K562 (cell line): Measurements from ENCODE around the gene ATG12. TPM values are rescaled to one million over a fixed set of nuclear protein-coding genes. Genes with fewer than 3 reads are reported as not detected.

ENCODE experiments used
- ATAC-seq: fragments of 200-7000 bp; cut with Tn5 transposase; 3 replicates; pipeline ENCODE4 v1.9.1; 2020; ENCODE audit warnings: moderate library complexity
- BruUV-seq: library from RNA; stranded (reverse); fragments of 400-500 nt; replicated peaks from 2 replicates; lab custom pipeline; 2021; lab: Mats Ljungman, UMichigan
- CTCF ChIA-PET: fragments of 300-600 bp; formaldehyde crosslinking; extraction: SDS; loops from one replicate; lab custom pipeline; 2021; ENCODE audit warnings: low intra/inter-chr PET ratio; lab: Yijun Ruan, JAX
- POLR2A ChIA-PET: fragments of 300-600, 350-650 bp; sonication (Branson Sonifier 250); formaldehyde crosslinking; extraction: SDS; loops from one replicate; lab custom pipeline; 2021; ENCODE audit warnings: antibody characterized with exemption, inconsistent platforms; lab: Yijun Ruan, JAX
- DNase-seq, 4 experiments: peaks; one replicate each; pipeline versions ENCODE4 v3.0.0 to v3.0.0-alpha.2; 2011 to 2018; ENCODE audit warnings: low spot score in 3 of 4, mixed read lengths in 3 of 4; ENCODE audit errors: extremely low read depth in 1 of 4
- FAIRE-seq: peaks from 2 replicates; lab custom pipeline; 2011; peaks lifted over from hg19 to GRCh38; lab: Jason Lieb, UNC
- H2AFZ ChIP-seq: 2 replicates; pipeline ENCODE4 v1.6.0; 2011; ENCODE audit warnings: low read depth, low read length, control low read depth, inconsistent platforms
- H3K27ac ChIP-seq: fragments of 200-600 bp; 3 replicates; pipeline ENCODE4 v1.8.0; 2011; ENCODE audit warnings: low read depth, mild to moderate bottlenecking, control low read depth, inconsistent platforms, low read length, moderate library complexity, mixed read lengths; ENCODE audit errors: extremely low read depth
- H3K27me3 ChIP-seq, 2 experiments: fragments of 300-600 bp in 1 of 2; 2 replicates in 1 of 2; 3 replicates in 1 of 2; pipeline versions ENCODE4 v1.6.0 to v1.8.0; 2011; ENCODE audit warnings: inconsistent platforms in 2 of 2, low read length in 2 of 2, mild to moderate bottlenecking in 1 of 2, mixed read lengths in 1 of 2, moderate library complexity in 1 of 2; ENCODE audit not compliant: control insufficient read depth in 2 of 2, insufficient read depth in 2 of 2
- H3K36me3 ChIP-seq: fragments of 300-600 bp; 3 replicates; pipeline ENCODE4 v1.8.0; 2011; ENCODE audit warnings: mild to moderate bottlenecking, low read length, inconsistent platforms; ENCODE audit not compliant: control insufficient read depth, insufficient read depth
- H3K4me1 ChIP-seq, 2 experiments: fragments of 200-600 bp in 1 of 2; replicated peaks in 1 of 2; 2 replicates in 1 of 2; 3 replicates in 1 of 2; pipeline versions ENCODE4 v1.5.1 to v1.8.0; 2011; ENCODE audit warnings: inconsistent platforms in 2 of 2, low read length in 2 of 2, mild to moderate bottlenecking in 1 of 2, mixed read lengths in 1 of 2, moderate library complexity in 1 of 2; ENCODE audit not compliant: control insufficient read depth in 2 of 2, insufficient read depth in 2 of 2
- H3K4me2 ChIP-seq: 2 replicates; pipeline ENCODE4 v1.6.1; 2011; ENCODE audit warnings: low read length, control low read depth, inconsistent platforms, mixed read lengths; ENCODE audit not compliant: insufficient read depth
- H3K4me3 ChIP-seq: fragments of 200-600 bp; sonication (generic), shearing (Covaris generic); 2 replicates; pipeline ENCODE4 v1.5.1; 2016; ENCODE audit warnings: control low read depth, inconsistent platforms
- H3K79me2 ChIP-seq: fragments of 200-600 bp; 3 replicates; pipeline ENCODE4 v1.8.0; 2011; ENCODE audit warnings: low read length, inconsistent platforms; ENCODE audit not compliant: control insufficient read depth, insufficient read depth
- H3K9ac ChIP-seq, 2 experiments: 2 replicates each; pipeline versions ENCODE4 v1.6.0 to v1.6.1; 2011; ENCODE audit warnings: low read depth in 2 of 2, low read length in 2 of 2, control low read depth in 1 of 2, inconsistent platforms in 1 of 2, mild to moderate bottlenecking in 1 of 2, mixed read lengths in 1 of 2; ENCODE audit not compliant: insufficient read depth in 1 of 2
- H3K9me1 ChIP-seq: one replicate; pipeline ENCODE4 v1.6.0; 2011; ENCODE audit warnings: inconsistent platforms, mild to moderate bottlenecking, low read length, moderate library complexity; ENCODE audit not compliant: control insufficient read depth, insufficient read depth
- H3K9me3 ChIP-seq: replicated peaks from 2 replicates; pipeline ENCODE4 v1.5.1; 2011; ENCODE audit warnings: low read depth, low read length, inconsistent platforms; ENCODE audit not compliant: control insufficient read depth, insufficient read depth
- H4K20me1 ChIP-seq: replicated peaks from 2 replicates; pipeline ENCODE4 v1.6.1; 2011; ENCODE audit warnings: low read length, inconsistent platforms, mixed read lengths; ENCODE audit not compliant: control insufficient read depth, insufficient read depth
- CEBPB ChIP-seq: fragments of 450-650 bp; IDR thresholded peaks from 2 replicates; pipeline ENCODE4 v1.6.1; 2016; ENCODE audit warnings: missing genetic modification characterization, missing compliant biosample characterization
- HNRNPUL1 ChIP-seq: fragments of 200-400 bp; formaldehyde crosslinking; IDR thresholded peaks from 2 replicates; pipeline ENCODE4 v1.6.1; 2017; ENCODE audit warnings: low read length
- MAZ ChIP-seq, 2 experiments: fragments of 450-650 bp in 1 of 2; sonication (generic) in 1 of 2; formaldehyde crosslinking; IDR thresholded peaks in 1 of 2; conservative IDR thresholded peaks in 1 of 2; 2 replicates each; pipeline versions ENCODE4 v1.4.0 to v1.5.0; 2020; ENCODE audit warnings: mild to moderate bottlenecking in 1 of 2, missing genetic modification reagents in 1 of 2
- POLR3A ChIP-seq: IDR thresholded peaks from 2 replicates; pipeline ENCODE4 v1.6.1; 2011; ENCODE audit warnings: borderline replicate concordance, mild to moderate bottlenecking, moderate library complexity; ENCODE audit not compliant: insufficient read length, insufficient read depth; ENCODE audit errors: extremely low read depth
- PRPF4 ChIP-seq: fragments of 200-400 bp; formaldehyde crosslinking; IDR thresholded peaks from one replicate; pipeline ENCODE4 v1.6.1; 2017; ENCODE audit warnings: low read length, low read depth, mild to moderate bottlenecking; ENCODE audit not compliant: insufficient read depth, poor library complexity, severe bottlenecking
- SRSF1 ChIP-seq: fragments of 200-400 bp; formaldehyde crosslinking; IDR thresholded peaks from 2 replicates; pipeline ENCODE4 v1.6.1; 2017; ENCODE audit warnings: mild to moderate bottlenecking, low read depth, low read length, moderate library complexity
- TCF3 ChIP-seq: sonication (generic); formaldehyde crosslinking; IDR thresholded peaks from 2 replicates; pipeline ENCODE4 v1.4.0; 2020; ENCODE audit warnings: mild to moderate bottlenecking, missing genetic modification reagents
- ZFX ChIP-seq: sonication (generic); formaldehyde crosslinking; IDR thresholded peaks from 2 replicates; pipeline ENCODE4 v1.8.0; 2022; ENCODE audit warnings: mild to moderate bottlenecking, missing genetic modification reagents, moderate library complexity
- WGBS: fragments of 100-300 bp; shearing (Covaris generic); methylation state at CpG from one replicate; pipeline ENCODE4 v1.1.6; 2016; ENCODE audit warnings: low coverage, mixed read lengths; ENCODE audit not compliant: insufficient coverage; ENCODE audit errors: missing lambda C conversion rate; 5-methylcytosine and 5-hydroxymethylcytosine counted together
- in situ Hi-C: fragments of 300-500 bp; cut with MboI; formaldehyde crosslinking; loops from 4 replicates; pipeline ENCODE4 v1.15.0; 2018; ENCODE audit warnings: inconsistent platforms, mixed read lengths
- intact Hi-C: fragments of 100-400 bp; cut with micrococcal nuclease; formaldehyde crosslinking; loops from 2 replicates; pipeline ENCODE4 v1.14.2; 2022
- polyA plus RNA-seq, 8 experiments: library from polyadenylated mRNA; depleted of rRNA in 4 of 8; stranded (reverse) in 5 of 8; unstranded in 3 of 8; fragments of >200 nt; fragmentation: Nextera tagmentation in 2 of 8; fragmentation: Illumina TruSeq in 1 of 8; extraction: Ambion mirVana in 2 of 8; extraction: Trizol in 1 of 8; gene quantifications; 2 replicates each; pipeline versions ENCODE4 v1.2.1 to v1.2.3, GENCODE V29; 2011 to 2014; ENCODE audit warnings: inconsistent platforms in 1 of 8, missing spikeins in 1 of 8
- total RNA-seq, 7 experiments: library from RNA; depleted of rRNA in 6 of 7; stranded (reverse); fragments of >200 nt in 6 of 7; fragmentation: Illumina TruSeq in 2 of 7; extraction: Trizol in 2 of 7; gene quantifications; 2 replicates each; pipeline versions ENCODE4 v1.2.1 to v1.2.3, GENCODE V29; 2011 to 2021; ENCODE audit warnings: low replicate concordance in 1 of 7
- TF ChIP-seq, protein P1 (sequence below): sonication (generic); formaldehyde crosslinking; IDR thresholded peaks from 2 replicates; pipeline ENCODE4 v1.8.0; 2022; ENCODE audit warnings: missing genetic modification reagents, mild to moderate bottlenecking, borderline replicate concordance
- TF ChIP-seq, protein P2 (sequence below): sonication (generic); formaldehyde crosslinking; IDR thresholded peaks from 2 replicates; pipeline ENCODE4 v1.8.0; 2022; ENCODE audit warnings: mild to moderate bottlenecking, missing genetic modification reagents

Gene ATG12
- total and polyA plus RNA-seq, 9 of the 15 experiments (the other 6 are each of a cell fraction or from before 2014, with no cell fraction given) = 21.6 to 132 (median 61.3) TPM

DNA sequence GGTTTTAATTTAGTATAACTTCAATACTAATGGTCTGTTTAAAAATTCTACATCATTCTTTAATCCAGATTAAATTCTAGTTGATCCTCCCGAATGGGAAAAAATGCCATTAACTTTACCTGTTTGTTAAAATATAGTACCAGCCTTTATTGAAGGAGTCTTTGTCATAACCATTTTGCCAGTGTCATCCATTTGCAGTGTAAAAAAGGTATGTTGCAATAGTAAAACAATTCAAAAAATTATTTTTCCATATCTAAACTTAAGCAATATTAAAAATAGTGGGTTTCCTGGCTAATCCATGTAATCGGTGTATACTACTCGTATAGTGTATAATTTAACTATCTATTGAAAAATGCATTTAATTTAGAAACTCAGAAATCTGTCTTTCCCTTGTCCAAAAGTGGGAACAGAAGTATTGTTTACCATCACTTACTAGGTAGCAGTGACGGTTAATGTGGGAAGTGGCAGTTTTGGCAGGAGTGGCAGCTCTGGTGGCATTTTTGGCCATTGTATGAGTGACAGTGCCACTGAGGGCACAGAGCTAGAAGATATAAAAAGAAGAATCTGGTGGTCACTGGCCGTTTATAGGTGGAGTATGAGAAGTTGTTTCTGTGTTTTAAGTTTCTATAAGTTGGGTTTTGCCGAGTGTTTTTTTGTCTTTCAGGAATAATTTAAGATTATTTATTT lies 2.2 kb upstream of the ATG12 start (continued):
- no peak for TF ChIP-seq POLR3A
- TF ChIP-seq, protein P1, sequence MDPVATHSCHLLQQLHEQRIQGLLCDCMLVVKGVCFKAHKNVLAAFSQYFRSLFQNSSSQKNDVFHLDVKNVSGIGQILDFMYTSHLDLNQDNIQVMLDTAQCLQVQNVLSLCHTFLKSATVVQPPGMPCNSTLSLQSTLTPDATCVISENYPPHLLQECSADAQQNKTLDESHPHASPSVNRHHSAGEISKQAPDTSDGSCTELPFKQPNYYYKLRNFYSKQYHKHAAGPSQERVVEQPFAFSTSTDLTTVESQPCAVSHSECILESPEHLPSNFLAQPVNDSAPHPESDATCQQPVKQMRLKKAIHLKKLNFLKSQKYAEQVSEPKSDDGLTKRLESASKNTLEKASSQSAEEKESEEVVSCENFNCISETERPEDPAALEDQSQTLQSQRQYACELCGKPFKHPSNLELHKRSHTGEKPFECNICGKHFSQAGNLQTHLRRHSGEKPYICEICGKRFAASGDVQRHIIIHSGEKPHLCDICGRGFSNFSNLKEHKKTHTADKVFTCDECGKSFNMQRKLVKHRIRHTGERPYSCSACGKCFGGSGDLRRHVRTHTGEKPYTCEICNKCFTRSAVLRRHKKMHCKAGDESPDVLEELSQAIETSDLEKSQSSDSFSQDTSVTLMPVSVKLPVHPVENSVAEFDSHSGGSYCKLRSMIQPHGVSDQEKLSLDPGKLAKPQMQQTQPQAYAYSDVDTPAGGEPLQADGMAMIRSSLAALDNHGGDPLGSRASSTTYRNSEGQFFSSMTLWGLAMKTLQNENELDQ (CRISPR knock-in tag) = no peak
- peak; percentile 86 for TF ChIP-seq CEBPB (tag)
- TF ChIP-seq ZFX (CRISPR knock-in tag) = no peak
- no peak for TF ChIP-seq SRSF1

DNA sequence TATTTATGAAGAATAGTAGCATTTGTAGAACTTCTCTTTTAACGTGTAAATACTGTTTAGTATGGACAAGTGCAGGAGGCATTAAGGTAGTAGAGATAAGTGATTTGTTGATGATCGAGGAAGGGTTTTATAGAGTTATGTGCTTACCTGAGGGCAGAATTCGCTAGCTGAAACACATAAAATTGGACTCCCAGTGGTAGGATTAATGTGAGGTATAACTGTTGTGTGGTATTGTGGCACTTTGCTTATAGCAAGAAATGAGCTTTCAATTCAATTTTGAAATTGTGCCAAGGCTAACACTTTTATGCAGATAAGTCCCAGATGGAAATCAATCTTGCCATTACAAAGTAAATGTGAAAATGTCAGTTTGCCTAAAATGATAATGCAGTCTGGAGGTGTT lies 1.6 kb upstream of the ATG12 start:
- peaks cover 14 to 15% of the 10 kb centered on the region in 2 experiments; a peak in 4 of 5 replicates for H3K4me1 ChIP-seq
- no peak for DNase-seq
- intact Hi-C loops = loop anchor here (5.0 to 10.0 kb wide), 3 partner anchors 244 to 538 kb away; partner anchors contain the start of genes COMMD10 and FEM1C
- peak overlapping the region; percentile 97 for H3K4me2 ChIP-seq
- TSS peak; percentile 41 for BruUV-seq
- in situ Hi-C loops = no loop called here
- H3K36me3 ChIP-seq = peaks cover 19% of the 10 kb centered on the region; the same call in 2 of the 3 replicates
- H4K20me1 ChIP-seq = peaks cover 5% of the 10 kb centered on the region; the same call in 1 of the 2 replicates
- H3K27ac ChIP-seq = no peak overlapping the region
- H3K9ac ChIP-seq = peak overlapping the region in 1 of 2 experiments; percentile 95; a peak in 2 of 4 replicates
- ATAC-seq = no peak
- WGBS = 5% methylated on average over 3 of the region's 3 CpGs
- POLR2A ChIA-PET = interaction anchor here (0.8 to 1.1 kb wide), 3 partner anchors 18 to 218 kb away, joined by 3 read pairs; no protein-coding TSS in a partner anchor
- CTCF ChIA-PET = no interaction called here
- H3K4me3 ChIP-seq = peak overlapping the region; percentile 79
- H2AFZ ChIP-seq = no peak overlapping the region; the same call in 1 of the 2 replicates
- H3K9me3 ChIP-seq = no peaks in the 10 kb centered on the region
- H3K79me2 ChIP-seq = peaks cover 89% of the 10 kb centered on the region
- no peak for FAIRE-seq
- H3K9me1 ChIP-seq = no peaks in the 10 kb centered on the region
- H3K27me3 ChIP-seq = no peaks in the 10 kb centered on the region
- TF ChIP-seq, protein P2, sequence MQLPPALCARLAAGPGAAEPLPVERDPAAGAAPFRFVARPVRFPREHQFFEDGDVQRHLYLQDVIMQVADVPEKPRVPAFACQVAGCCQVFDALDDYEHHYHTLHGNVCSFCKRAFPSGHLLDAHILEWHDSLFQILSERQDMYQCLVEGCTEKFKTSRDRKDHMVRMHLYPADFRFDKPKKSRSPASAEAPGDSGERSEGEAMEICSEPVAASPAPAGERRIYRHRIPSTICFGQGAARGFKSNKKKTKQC (CRISPR knock-in tag) = no peak
- TF ChIP-seq TCF3 (no peak), MAZ (CRISPR knock-in tag; conservative IDR thresholded peaks at IDR 0.05 in 1 of 2, IDR thresholded peaks at IDR 0.05 in 1 of 2) (0 out of 4 replicates have a peak, but pooled peaks of 1 of the 2 experiments have one; percentile 19), PRPF4 (no peak), HNRNPUL1 (no peak)
